Colon (tissue), 2 donors: Measurements from ENCODE around the gene PCDHAC2.

Experiments
- FAIRE-seq: peaks from 2 replicates; lab custom pipeline; 2012; peaks lifted over from hg19 to GRCh38; lab: Jason Lieb, UNC
- donor health status: control.
- donor health status: control.

The PCDHAC2 gene

GRCh38 chr5:140966293-140967225 lies at the start of gene PCDHAC2:
Gene PCDHAC2, plus strand, starts transcription at chr5:140966476. Its CDS starts 291 bp downstream, at chr5:140966767.
- FAIRE-seq = no peak

- FAIRE-seq = no peak
These were observed 42.7 kb upstream of the PCDHAC2 start for GRCh38 chr5:140923601-140924000.

GRCh38 chr5:140925806-140926442 lies 40.4 kb upstream of the PCDHAC2 start, which contains the start of gene PCDHAC1:
Gene PCDHAC1, plus strand, starts transcription at chr5:140926299. Its CDS starts 594 bp downstream, at chr5:140926893.
- no peak for FAIRE-seq

- FAIRE-seq = no peak
These were observed 39.6 kb upstream of the PCDHAC2 start for GRCh38 chr5:140926443-140927227.

- FAIRE-seq = no peak
These were observed 39.1 kb upstream of the PCDHAC2 start for GRCh38 chr5:140927228-140927573.

- FAIRE-seq = no peak
These were observed 31.2 kb upstream of the PCDHAC2 start for GRCh38 chr5:140934964-140935606.

GRCh38 chr5:140946578-140946977 lies 19.7 kb upstream of the PCDHAC2 start:
- FAIRE-seq = no peak

GRCh38 chr5:140951636-140952035 lies 14.6 kb upstream of the PCDHAC2 start:
- no peak for FAIRE-seq

GRCh38 chr5:140953234-140953633 lies 13.0 kb upstream of the PCDHAC2 start:
- no peak for FAIRE-seq

GRCh38 chr5:140962190-140962589 lies 4.1 kb upstream of the PCDHAC2 start:
- FAIRE-seq = no peak

GRCh38 chr5:140964356-140964755 lies 1.9 kb upstream of the PCDHAC2 start:
- FAIRE-seq = no peak

- no peak for FAIRE-seq
These were observed 377 bp upstream of the PCDHAC2 start for GRCh38 chr5:140965905-140966292.

GRCh38 chr5:140967226-140967893 lies 1.1 kb downstream of the PCDHAC2 start:
- FAIRE-seq = no peak

GRCh38 chr5:140969880-140970279 lies 3.6 kb downstream of the PCDHAC2 start:
- no peak for FAIRE-seq

- no peak for FAIRE-seq
These were observed 7.3 kb downstream of the PCDHAC2 start for GRCh38 chr5:140973550-140973949.

- FAIRE-seq = no peak
These were observed 10.7 kb downstream of the PCDHAC2 start for GRCh38 chr5:140977003-140977402.

- FAIRE-seq = no peak
These were observed 12.0 kb downstream of the PCDHAC2 start for GRCh38 chr5:140978260-140978659.

- no peak for FAIRE-seq
These were observed 12.7 kb downstream of the PCDHAC2 start for GRCh38 chr5:140978983-140979382.

GRCh38 chr5:140982083-140982716 lies 15.9 kb downstream of the PCDHAC2 start:
- no peak for FAIRE-seq

- FAIRE-seq = no peak
These were observed 19.8 kb downstream of the PCDHAC2 start for GRCh38 chr5:140986117-140986521.

GRCh38 chr5:140988100-140988499 lies 21.8 kb downstream of the PCDHAC2 start:
- FAIRE-seq = no peak
